ENCODE results near the gene AMMECR1.
"Not testable (repeated sequence)": the region's sequence is repeated elsewhere in the genome, so short reads cannot be mapped to it uniquely, and the experiment has no call there.

DNA sequence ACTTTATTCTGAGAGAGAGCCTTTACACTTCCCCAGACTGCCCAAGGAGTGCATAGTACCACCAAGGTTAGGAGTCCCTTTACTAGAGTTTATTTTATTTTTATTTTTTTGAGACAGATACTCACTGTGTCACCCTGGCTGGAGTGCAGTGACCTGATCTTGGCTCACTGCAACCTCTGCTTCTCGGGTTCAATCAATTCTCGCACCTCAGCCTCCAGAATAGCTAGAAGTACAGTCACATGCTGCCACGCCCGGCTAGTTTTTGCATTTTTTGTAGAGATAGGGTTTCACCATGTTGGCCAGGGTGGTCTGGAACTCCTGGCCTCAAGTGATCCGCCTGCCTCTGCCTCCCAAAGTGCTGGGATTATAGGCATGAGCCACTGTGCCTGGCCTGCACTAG lies 163.6 kb downstream of the AMMECR1 start:
- TF ChIP-seq, protein P1, sequence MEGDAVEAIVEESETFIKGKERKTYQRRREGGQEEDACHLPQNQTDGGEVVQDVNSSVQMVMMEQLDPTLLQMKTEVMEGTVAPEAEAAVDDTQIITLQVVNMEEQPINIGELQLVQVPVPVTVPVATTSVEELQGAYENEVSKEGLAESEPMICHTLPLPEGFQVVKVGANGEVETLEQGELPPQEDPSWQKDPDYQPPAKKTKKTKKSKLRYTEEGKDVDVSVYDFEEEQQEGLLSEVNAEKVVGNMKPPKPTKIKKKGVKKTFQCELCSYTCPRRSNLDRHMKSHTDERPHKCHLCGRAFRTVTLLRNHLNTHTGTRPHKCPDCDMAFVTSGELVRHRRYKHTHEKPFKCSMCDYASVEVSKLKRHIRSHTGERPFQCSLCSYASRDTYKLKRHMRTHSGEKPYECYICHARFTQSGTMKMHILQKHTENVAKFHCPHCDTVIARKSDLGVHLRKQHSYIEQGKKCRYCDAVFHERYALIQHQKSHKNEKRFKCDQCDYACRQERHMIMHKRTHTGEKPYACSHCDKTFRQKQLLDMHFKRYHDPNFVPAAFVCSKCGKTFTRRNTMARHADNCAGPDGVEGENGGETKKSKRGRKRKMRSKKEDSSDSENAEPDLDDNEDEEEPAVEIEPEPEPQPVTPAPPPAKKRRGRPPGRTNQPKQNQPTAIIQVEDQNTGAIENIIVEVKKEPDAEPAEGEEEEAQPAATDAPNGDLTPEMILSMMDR (IDR thresholded peaks at IDR 0.05 in 8 of 11, conservative IDR thresholded peaks at IDR 0.05 in 3 of 11): not testable (repeated sequence)
- not testable (repeated sequence) for TF ChIP-seq POLR2AphosphoS5 (IDR thresholded peaks at IDR 0.05)
